GM19023 (cell line): ENCODE measurements around the gene HNRNPL.
"Not testable (repeated sequence)": the region's sequence is repeated elsewhere in the genome, so short reads cannot be mapped to it uniquely, and the experiment has no call there.

ENCODE experiments used
- ATAC-seq: cut with Tn5 transposase; IDR thresholded peaks from one replicate; pipeline ENCODE4 v1.9.1; 2021; ENCODE audit warnings: mild to moderate bottlenecking, moderate library complexity; ENCODE audit not compliant: unreplicated experiment

Gene HNRNPL

DNA sequence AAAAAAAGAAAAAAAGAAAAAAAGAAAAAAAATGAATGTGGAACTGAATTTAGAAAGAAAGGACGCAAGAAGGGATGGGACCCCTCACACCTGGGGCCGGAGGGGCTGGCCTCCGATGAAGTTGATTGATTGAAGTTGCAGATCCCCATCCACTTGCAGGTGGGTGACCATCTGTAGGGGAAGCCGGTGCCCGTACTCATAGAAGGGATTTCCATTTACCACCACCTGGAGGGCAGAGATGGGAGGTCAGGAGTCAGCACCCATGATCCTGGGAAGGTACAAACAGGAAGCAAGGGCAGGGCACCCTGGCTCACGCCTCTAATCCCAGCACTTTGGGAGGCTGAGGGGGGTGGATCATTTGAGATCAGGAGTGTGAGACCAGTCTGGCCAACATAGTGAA, 43.4 kb downstream of the HNRNPL start:
- no peak for ATAC-seq

GRCh38 chr19:38805180-38805579, 44.6 kb downstream of the HNRNPL start:
- ATAC-seq = no peak

GRCh38 chr19:38803543-38803942, 46.2 kb downstream of the HNRNPL start:
- ATAC-seq = no peak

DNA sequence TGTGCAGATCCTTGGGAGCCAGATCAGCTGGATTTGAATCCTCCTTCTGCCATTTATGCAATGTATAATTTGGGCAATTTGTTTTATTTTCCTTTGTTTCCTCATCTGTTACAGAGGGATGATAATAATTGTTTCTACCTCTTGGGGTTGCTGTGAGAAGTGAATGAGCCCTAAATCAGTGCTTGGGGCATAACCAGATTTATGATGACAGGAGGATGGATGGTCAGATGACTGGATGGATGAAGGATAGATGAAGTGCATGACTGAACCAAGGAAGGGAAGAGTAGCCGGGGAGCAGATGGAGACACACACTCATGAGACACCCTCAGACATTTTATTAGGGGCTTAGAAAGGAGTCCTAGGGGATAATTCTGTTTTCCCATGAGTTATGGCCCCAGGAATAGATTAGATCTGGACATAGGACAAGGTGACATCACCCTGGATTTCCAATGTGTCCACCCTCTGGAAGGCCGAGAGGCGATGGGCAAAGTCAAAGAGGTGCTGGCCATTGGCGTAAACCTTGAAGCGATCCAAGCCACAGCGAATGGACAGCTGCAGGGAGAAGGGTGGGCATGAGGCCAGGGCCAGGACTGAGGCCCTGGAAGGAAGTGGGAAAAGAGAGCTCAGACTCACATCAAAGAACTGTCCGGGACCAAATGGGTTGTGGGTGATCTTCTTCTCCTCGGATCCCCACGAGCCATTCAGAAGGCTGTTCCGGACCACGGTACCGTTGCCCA, 48.3 kb downstream of the HNRNPL start:
- ATAC-seq = no peak

GRCh38 chr19:38800577-38801347, 49.0 kb downstream of the HNRNPL start:
- no peak for ATAC-seq

DNA sequence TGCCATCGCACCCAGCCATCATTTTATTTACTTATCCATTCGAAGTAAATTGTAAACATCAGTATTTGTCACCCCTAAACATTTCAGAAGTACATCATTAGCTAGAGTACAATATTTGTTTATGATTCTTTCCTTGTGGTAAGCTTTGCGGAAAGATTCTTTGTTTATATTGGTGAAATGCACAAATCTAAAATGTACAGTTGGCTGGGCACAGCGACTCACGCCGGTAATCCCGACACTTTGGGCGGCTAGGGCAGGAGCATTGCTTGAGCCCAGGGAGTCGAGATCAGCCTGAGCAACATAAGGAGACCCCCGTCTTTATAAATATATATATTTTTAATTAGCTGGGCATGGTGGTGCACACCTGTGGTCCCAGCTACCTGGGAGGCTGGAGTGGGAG, 50.7 kb downstream of the HNRNPL start:
- no peak for ATAC-seq

GRCh38 chr19:38797781-38798180, 52.0 kb downstream of the HNRNPL start:
- ATAC-seq = not testable (repeated sequence)

DNA sequence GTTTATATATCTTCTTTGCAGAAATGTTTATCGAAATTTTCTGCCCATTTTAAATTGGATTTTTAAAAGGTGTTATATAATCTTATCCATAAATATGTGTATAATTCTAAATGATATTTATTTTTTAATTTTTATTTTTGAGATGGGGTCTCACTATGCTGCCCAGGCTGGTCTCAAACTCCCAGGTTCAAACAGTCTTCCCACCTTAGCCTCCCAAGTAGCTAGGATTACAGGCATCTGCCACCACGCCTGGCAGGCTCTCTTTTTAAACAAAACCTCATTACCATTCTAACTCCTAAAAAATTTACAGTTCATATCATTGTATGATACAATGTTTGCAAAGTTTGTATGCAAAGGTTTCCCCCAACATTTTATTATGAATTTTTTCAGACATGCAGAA, 53.6 kb downstream of the HNRNPL start:
- no peak for ATAC-seq

DNA sequence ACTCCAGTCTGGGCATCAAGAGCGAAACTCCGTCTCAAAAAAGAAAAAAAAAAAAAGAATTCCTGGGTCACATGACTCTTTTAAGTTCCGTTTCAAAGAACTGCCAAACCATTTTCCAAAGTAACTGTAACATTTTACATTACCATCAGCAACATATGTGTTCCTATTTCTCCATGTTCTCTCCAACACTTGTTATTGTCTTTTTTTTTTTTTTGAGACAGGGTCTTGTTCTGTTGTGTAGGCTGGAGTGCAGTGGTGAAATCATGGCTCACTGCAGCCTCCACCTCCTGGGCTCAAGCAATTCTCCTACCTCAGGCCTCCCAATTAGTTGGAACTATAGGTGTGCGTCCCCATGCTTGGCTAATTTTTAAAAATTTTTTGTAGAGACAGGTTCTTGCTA, 54.2 kb downstream of the HNRNPL start:
- ATAC-seq = no peak

GRCh38 chr19:38793671-38794070, 56.1 kb downstream of the HNRNPL start:
- ATAC-seq = no peak

- no peak for ATAC-seq
Observed at GRCh38 chr19:38793177-38793576, 56.6 kb downstream of the HNRNPL start.

- no peak for ATAC-seq
Observed at GRCh38 chr19:38792250-38793111, 57.3 kb downstream of the HNRNPL start.

DNA sequence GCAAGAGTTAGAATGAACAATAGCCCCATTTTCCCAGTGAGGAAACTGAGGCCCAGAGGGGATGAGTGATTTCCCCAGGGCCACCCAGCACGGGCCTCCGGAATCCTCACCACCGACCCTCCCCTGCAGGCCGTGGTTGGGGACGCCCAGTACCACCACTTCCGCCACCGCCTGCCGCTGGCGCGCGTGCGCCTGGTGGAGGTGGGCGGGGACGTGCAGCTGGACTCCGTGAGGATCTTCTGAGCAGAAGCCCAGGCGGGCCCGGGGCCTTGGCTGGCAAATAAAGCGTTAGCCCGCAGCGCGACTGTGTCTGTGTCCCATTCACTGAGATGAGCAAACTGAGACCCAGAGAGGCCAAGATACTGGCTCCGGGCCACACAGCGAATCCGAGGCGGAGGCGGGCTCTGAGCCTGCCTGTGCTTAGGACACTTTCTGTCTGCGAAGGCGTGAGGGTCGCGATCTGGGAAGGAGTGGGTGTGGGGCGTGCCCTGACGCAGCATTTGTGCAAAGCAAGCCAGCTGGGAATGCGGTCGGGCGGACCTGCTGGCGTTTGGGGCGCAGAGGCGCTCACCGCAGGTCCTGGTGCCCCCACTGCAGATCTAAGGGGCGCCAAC, 58.2 kb downstream of the HNRNPL start:
- ATAC-seq = peak; percentile 63

- ATAC-seq = not testable (repeated sequence)
Observed at GRCh38 chr19:38790507-38791403, 59.0 kb downstream of the HNRNPL start.

GRCh38 chr19:38788478-38789243, 61.1 kb downstream of the HNRNPL start, which contains the start of gene LGALS7B:
Gene LGALS7B, plus strand, starts transcription at chr19:38789200. Its CDS starts 27 bp downstream, at chr19:38789227.
- ATAC-seq = no peak

GRCh38 chr19:38786572-38787265, 63.1 kb downstream of the HNRNPL start:
- no peak for ATAC-seq
